GM21737 (cell line): ENCODE data around the gene PCDHA11.
"Not testable (repeated sequence)": the region's sequence is repeated elsewhere in the genome, so short reads cannot be mapped to it uniquely, and the experiment has no call there.

Experiments
- ATAC-seq: cut with Tn5 transposase; IDR thresholded peaks from one replicate; pipeline ENCODE4 v1.9.1; 2021; ENCODE audit warnings: mild to moderate bottlenecking, moderate library complexity; ENCODE audit not compliant: unreplicated experiment

Gene PCDHA11

DNA sequence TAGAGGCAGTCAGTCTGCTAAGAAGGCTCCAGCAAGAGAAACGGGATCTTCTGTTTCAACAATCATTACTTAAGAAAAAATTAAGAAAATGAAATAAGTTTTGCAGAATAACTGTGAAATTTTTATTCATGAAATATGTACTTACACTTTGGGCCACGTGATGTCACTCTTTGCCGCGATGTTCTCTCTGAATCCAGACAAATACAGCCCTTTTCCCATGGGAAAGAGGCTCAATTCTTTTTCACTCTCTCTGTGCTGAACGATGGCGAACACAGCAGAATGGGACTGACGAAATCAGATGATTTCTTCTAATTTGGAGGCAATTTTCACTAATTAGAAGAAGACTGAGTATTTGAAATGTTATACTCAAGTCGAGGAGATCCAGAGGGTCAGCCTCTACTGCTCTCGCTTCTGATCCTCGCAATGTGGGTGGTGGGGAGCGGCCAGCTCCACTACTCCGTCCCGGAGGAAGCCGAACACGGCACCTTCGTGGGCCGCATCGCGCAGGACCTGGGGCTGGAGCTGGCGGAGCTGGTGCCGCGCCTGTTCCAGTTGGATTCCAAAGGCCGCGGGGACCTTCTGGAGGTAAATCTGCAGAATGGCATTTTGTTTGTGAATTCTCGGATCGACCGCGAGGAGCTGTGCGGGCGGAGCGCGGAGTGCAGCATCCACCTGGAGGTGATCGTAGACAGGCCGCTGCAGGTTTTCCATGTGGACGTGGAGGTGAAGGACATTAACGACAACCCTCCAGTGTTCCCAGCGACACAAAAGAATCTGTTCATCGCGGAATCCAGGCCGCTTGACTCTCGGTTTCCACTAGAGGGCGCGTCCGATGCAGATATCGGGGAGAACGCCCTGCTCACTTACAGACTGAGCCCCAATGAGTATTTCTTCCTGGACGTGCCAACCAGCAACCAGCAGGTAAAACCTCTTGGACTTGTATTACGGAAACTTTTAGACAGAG, 20.3 kb upstream of the PCDHA11 start, which contains the start of gene PCDHA9:
Gene PCDHA9, plus strand, starts transcription at position 244 of the 964 bp plus-strand sequence. Its CDS starts 114 bp downstream, at position 358.
- not testable (repeated sequence) for ATAC-seq

- ATAC-seq, result not testable (repeated sequence)
Measured at GRCh38 chr5:140849831-140850634, 18.7 kb upstream of the PCDHA11 start.

DNA sequence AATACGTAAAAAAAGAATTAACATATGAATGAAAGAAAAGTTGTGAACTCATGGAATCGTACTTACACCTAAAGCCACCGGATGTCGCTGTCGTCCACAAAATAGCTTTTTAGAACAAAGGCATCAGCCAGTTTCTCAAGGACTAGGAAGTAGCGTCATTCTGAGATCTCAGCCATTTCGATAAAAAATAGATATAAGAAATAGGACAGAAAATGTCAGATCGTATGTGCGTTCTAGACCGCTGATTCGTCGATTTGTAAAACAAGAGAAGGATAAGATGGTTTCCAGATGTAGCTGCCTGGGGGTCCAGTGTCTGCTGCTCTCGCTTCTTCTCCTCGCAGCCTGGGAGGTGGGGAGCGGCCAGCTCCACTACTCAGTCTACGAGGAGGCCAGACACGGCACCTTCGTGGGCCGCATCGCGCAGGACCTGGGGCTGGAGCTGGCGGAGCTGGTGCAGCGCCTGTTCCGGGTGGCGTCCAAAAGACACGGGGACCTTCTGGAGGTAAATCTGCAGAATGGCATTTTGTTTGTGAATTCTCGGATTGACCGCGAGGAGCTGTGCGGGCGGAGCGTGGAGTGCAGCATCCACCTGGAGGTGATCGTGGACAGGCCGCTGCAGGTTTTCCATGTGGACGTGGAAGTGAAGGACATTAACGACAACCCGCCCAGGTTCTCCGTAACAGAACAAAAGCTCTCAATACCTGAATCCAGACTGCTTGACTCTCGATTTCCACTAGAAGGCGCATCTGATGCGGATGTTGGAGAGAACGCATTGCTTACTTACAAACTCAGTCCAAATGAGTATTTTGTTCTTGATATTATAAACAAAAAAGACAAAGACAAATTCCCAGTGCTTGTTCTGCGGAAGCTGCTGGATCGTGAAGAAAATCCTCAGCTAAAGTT, 12.7 kb upstream of the PCDHA11 start, which contains the start of gene PCDHA10:
Gene PCDHA10, plus strand, starts transcription at position 126 of the 903 bp plus-strand sequence. Its CDS starts 152 bp downstream, at position 278.
- no peak for ATAC-seq

DNA sequence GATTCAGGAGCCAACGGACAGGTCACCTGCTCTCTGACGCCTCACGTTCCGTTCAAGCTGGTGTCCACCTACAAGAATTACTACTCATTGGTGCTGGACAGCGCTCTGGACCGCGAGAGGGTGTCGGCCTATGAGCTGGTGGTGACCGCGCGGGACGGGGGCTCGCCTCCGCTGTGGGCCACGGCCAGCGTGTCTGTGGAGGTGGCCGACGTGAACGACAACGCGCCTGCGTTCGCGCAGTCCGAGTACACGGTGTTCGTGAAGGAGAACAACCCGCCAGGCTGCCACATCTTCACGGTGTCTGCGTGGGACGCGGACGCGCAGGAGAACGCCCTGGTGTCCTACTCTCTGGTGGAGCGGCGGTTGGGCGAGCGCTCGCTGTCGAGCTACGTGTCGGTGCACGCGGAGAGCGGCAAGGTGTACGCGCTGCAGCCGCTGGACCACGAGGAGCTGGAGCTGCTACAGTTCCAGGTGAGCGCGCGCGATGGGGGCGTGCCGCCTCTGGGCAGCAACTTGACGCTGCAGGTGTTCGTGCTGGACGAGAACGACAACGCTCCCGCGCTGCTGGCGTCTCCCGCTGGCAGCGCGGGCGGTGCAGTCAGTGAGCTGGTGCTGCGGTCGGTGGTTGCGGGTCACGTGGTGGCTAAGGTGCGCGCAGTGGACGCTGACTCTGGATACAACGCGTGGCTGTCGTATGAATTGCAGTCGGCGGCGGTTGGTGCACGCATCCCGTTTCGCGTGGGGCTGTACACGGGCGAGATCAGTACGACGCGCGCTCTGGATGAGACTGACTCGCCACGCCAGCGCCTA, 11.4 kb upstream of the PCDHA11 start:
- ATAC-seq, result no peak

- no peak for ATAC-seq
Measured at GRCh38 chr5:140857987-140858240, 10.8 kb upstream of the PCDHA11 start.

DNA sequence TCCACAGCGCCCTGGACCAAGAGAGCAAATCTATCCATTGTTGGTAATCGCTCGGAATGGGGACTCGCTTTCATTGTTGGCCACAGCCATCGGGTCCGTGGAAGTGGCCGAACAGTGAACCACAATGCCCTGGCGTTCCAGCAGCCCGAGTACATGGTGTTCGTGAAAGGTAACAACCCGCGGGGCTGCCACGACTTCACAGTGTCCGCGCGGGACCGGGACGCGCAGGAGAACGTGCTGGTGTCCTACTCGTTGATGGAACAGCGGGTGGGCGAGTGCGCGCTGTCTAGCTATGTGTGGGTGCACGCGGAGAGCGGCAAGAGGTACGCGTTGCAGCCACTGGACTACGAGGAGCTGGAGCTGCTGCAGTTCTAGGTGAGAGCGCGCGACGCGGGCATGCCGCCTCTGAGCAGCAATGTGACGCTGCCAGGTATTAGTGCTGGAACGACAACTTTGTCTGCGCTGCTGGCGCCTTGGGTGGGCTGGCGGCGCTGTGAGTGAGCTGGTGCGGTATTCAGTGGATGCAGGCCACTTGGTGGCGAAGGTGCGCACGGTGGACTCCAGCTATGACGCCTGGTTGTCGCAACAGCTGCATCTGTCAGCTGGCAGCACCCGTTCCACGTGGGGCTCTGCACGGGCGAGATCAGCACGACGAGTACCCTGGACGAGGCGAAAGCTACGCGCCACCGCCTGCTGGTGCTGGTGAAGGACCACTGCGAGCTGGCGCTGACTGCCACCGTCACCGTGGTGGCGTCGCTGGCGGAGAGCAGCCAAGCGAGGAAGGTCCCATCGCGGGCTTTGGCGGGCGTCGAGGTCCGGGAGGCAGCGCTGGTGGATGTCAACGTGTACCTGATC, 6.1 kb upstream of the PCDHA11 start:
- ATAC-seq, result no peak

DNA sequence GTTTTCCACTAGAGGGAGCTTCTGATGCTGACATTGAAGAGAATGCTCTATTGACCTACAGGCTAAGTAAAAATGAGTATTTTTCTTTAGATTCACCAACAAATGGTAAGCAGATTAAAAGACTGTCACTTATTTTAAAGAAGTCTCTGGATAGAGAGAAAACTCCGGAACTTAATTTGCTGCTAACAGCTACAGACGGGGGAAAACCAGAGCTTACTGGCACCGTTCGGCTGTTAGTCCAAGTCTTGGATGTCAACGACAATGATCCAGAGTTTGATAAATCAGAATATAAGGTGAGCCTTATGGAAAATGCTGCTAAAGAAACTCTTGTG, 764 bp downstream of the PCDHA11 start:
- no peak for ATAC-seq

GRCh38 chr5:140870221-140871201, 1.8 kb downstream of the PCDHA11 start:
- no peak for ATAC-seq

- ATAC-seq, result no peak
Measured at GRCh38 chr5:140875085-140876065, 6.6 kb downstream of the PCDHA11 start, which contains the start of gene PCDHA12. PCDHA12 (plus strand) TSS chr5:140875308; CDS start chr5:140875473, 165 bp downstream.

- ATAC-seq, result not testable (repeated sequence)
Measured at GRCh38 chr5:140876541-140877261, 7.9 kb downstream of the PCDHA11 start.

- no peak for ATAC-seq
Measured at GRCh38 chr5:140877262-140877581, 8.5 kb downstream of the PCDHA11 start.

DNA sequence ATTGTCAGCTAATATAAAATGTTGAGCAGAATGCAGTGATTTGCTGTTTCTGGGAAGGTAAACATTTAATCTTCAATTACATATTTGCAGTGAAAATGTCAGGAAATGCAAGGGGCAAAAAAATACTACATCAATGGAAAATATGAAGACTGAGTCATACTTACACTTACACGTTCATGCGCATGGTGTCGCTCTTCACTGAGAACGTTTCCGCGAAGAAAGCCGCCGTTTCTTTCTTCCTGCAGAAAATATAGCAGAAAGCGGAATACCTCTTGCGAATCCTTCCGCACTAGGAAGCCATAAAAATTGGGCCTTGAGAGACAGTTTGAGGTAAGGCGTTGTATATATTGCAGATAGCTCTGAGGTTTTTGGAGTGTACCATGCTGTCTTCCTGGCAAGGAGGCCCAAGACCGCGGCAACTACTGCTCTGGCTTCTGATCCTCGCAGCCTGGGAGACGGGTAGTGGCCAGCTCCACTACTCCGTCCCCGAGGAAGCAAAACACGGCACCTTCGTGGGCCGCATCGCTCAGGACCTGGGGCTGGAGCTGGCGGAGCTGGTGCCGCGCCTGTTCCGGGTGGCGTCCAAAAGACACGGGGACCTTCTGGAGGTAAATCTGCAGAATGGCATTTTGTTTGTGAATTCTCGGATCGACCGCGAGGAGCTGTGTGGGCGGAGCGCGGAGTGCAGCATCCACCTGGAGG, 13.3 kb downstream of the PCDHA11 start, which contains the start of gene PCDHA13:
Gene PCDHA13, plus strand, starts transcription at position 236 of the 702 bp plus-strand sequence. Its CDS starts 145 bp downstream, at position 381.
- ATAC-seq, result no peak

DNA sequence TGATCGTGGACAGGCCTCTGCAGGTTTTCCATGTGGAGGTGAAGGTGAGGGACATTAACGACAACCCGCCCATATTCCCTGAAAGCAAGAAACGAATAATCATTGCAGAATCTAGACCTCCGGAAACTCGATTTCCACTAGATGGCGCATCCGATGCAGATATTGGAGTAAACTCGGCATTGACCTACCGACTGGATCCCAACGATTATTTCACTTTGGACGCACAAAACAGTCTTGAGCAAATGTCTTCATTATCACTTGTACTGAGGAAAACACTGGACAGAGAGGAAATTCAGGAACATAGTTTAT, 13.8 kb downstream of the PCDHA11 start:
- ATAC-seq, result no peak

GRCh38 chr5:140883373-140883772, 14.6 kb downstream of the PCDHA11 start:
- no peak for ATAC-seq

DNA sequence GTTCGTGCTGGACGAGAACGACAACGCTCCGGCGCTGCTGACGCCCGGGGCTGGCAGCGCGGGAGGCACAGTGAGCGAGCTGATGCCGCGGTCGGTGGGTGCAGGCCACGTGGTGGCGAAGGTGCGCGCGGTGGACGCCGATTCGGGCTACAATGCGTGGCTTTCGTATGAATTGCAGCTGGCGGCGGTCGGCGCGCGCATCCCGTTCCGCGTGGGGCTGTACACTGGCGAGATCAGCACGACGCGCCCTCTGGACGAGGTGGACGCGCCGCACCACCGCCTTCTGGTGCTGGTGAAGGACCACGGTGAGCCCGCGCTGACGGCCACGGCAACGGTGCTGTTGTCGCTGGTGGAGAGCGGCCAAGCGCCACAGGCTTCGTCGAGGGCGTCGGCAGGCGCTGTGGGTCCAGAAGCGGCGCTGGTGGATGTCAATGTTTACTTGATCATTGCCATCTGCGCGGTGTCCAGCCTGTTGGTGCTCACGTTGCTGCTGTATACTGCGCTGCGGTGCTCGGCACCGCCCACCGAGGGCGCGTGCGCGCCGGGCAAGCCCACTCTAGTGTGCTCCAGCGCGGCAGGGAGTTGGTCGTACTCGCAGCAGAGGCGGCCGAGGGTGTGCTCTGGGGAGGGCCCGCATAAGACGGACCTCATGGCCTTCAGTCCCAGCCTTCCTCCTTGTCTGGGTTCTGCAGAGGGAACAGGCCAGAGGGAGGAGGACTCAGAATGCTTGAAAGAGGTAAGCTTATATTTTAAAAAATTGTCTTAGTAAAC, 15.4 kb downstream of the PCDHA11 start:
- no peak for ATAC-seq
